SK-N-SH treated with all-trans-retinoic acid at 6 μM for 48 hours (cell line): ENCODE data around the gene BAX.

Source experiments
- CREB5 ChIP-seq: fragments of 250-450 bp; sonication (Bioruptor Pico); IDR thresholded peaks from 2 replicates; pipeline ENCODE4 v1.5.1; 2020; ENCODE audit warnings: low read depth, mild to moderate bottlenecking, moderate library complexity
- ESRRG ChIP-seq: fragments of 250-450 bp; sonication (Bioruptor Pico); IDR thresholded peaks from 2 replicates; pipeline ENCODE4 v1.6.1; 2021; ENCODE audit warnings: mild to moderate bottlenecking
- GLIS3 ChIP-seq: fragments of 250-450 bp; sonication (Bioruptor Pico); IDR thresholded peaks from 2 replicates; pipeline ENCODE4 v1.5.0; 2020; ENCODE audit warnings: mild to moderate bottlenecking, moderate library complexity
- ISL1 ChIP-seq: fragments of 250-450 bp; sonication (Bioruptor Pico); IDR thresholded peaks from 2 replicates; pipeline ENCODE4 v2.1.2; 2022; ENCODE audit warnings: mild to moderate bottlenecking, moderate library complexity
- OSR1 ChIP-seq: fragments of 250-450 bp; sonication (Bioruptor Pico); IDR thresholded peaks from 2 replicates; pipeline ENCODE4 v1.8.0; 2022; ENCODE audit warnings: moderate library complexity, mild to moderate bottlenecking, inconsistent platforms
- TCF4 ChIP-seq: fragments of 250-450 bp; sonication (Bioruptor Pico); IDR thresholded peaks from 2 replicates; pipeline ENCODE4 v1.8.0; 2021; ENCODE audit warnings: mild to moderate bottlenecking, moderate library complexity, borderline replicate concordance
- ZC3H10 ChIP-seq: fragments of 250-450 bp; sonication (Bioruptor Pico); IDR thresholded peaks from 2 replicates; pipeline ENCODE4 v1.5.1; 2021; ENCODE audit warnings: mild to moderate bottlenecking, moderate library complexity
- ZFP3 ChIP-seq: fragments of 250-450 bp; sonication (Bioruptor Pico); IDR thresholded peaks from 2 replicates; pipeline ENCODE4 v1.5.0; 2020; ENCODE audit warnings: mild to moderate bottlenecking, moderate library complexity
- ZFP30 ChIP-seq: fragments of 450-650 bp; formaldehyde crosslinking; IDR thresholded peaks from 2 replicates; pipeline ENCODE4 v1.5.0; 2022; ENCODE audit warnings: mild to moderate bottlenecking, moderate library complexity
- ZNF565 ChIP-seq: fragments of 450-650 bp; formaldehyde crosslinking; conservative IDR thresholded peaks from 2 replicates; pipeline ENCODE4 v1.5.0; 2020; ENCODE audit warnings: low read depth, mild to moderate bottlenecking, moderate library complexity
- ZNF70 ChIP-seq: fragments of 450-650 bp; formaldehyde crosslinking; IDR thresholded peaks from 2 replicates; pipeline ENCODE4 v1.5.0; 2020; ENCODE audit warnings: mild to moderate bottlenecking, moderate library complexity
- ZNF8 ChIP-seq: fragments of 450-650 bp; formaldehyde crosslinking; IDR thresholded peaks from 2 replicates; pipeline ENCODE4 v1.5.0; 2020; ENCODE audit warnings: mild to moderate bottlenecking, moderate library complexity
- TF ChIP-seq, protein P1 (sequence below): fragments of 250-450 bp; sonication (Bioruptor Pico); IDR thresholded peaks from 2 replicates; pipeline ENCODE4 v1.8.0; 2020; ENCODE audit warnings: mild to moderate bottlenecking, moderate library complexity, borderline replicate concordance
- TF ChIP-seq, protein P2 (sequence below): fragments of 250-450 bp; sonication (Bioruptor Pico); IDR thresholded peaks from 2 replicates; pipeline ENCODE4 v1.5.1; 2021; ENCODE audit warnings: mild to moderate bottlenecking, moderate library complexity

- TF ChIP-seq ESRRG (CRISPR knock-in tag), result no peak
- TF ChIP-seq, protein P1, sequence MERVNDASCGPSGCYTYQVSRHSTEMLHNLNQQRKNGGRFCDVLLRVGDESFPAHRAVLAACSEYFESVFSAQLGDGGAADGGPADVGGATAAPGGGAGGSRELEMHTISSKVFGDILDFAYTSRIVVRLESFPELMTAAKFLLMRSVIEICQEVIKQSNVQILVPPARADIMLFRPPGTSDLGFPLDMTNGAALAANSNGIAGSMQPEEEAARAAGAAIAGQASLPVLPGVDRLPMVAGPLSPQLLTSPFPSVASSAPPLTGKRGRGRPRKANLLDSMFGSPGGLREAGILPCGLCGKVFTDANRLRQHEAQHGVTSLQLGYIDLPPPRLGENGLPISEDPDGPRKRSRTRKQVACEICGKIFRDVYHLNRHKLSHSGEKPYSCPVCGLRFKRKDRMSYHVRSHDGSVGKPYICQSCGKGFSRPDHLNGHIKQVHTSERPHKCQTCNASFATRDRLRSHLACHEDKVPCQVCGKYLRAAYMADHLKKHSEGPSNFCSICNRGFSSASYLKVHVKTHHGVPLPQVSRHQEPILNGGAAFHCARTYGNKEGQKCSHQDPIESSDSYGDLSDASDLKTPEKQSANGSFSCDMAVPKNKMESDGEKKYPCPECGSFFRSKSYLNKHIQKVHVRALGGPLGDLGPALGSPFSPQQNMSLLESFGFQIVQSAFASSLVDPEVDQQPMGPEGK (CRISPR knock-in tag), result no peak
- no peak for TF ChIP-seq CREB5 (CRISPR knock-in tag)
- no peak for TF ChIP-seq ZNF565
- TF ChIP-seq OSR1, result no peak
- no peak for TF ChIP-seq TCF4 (CRISPR knock-in tag)
- TF ChIP-seq ISL1, result no peak
- TF ChIP-seq GLIS3 (CRISPR knock-in tag), result no peak
- no peak for TF ChIP-seq ZC3H10 (CRISPR knock-in tag)
- no peak for TF ChIP-seq ZFP30
- no peak for TF ChIP-seq ZNF8 (CRISPR knock-in tag)
- no peak for TF ChIP-seq ZFP3 (CRISPR knock-in tag)
- TF ChIP-seq, protein P2, sequence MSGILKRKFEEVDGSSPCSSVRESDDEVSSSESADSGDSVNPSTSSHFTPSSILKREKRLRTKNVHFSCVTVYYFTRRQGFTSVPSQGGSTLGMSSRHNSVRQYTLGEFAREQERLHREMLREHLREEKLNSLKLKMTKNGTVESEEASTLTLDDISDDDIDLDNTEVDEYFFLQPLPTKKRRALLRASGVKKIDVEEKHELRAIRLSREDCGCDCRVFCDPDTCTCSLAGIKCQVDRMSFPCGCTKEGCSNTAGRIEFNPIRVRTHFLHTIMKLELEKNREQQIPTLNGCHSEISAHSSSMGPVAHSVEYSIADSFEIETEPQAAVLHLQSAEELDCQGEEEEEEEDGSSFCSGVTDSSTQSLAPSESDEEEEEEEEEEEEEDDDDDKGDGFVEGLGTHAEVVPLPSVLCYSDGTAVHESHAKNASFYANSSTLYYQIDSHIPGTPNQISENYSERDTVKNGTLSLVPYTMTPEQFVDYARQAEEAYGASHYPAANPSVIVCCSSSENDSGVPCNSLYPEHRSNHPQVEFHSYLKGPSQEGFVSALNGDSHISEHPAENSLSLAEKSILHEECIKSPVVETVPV (CRISPR knock-in tag), result no peak
- no peak for TF ChIP-seq ZNF70 (CRISPR knock-in tag)
Observed at GRCh38 chr19:48982280-48982679, 27.6 kb downstream of the BAX start.
